GM19025 (cell line): Measurements from ENCODE around the gene PUDP.
"Not testable (repeated sequence)": the region's sequence is repeated elsewhere in the genome, so short reads cannot be mapped to it uniquely, and the experiment has no call there.

Experiments used
- ATAC-seq: cut with Tn5 transposase; IDR thresholded peaks from one replicate; pipeline ENCODE4 v1.9.1; 2021; ENCODE audit warnings: mild to moderate bottlenecking, low read depth, moderate library complexity; ENCODE audit not compliant: unreplicated experiment

Gene PUDP

GRCh38 chrX:7110821-7111276, 37.1 kb downstream of the PUDP start:
- peak; percentile 53 for ATAC-seq

- ATAC-seq = peak; percentile 65
Observed at GRCh38 chrX:7109838-7110793, 37.8 kb downstream of the PUDP start.

GRCh38 chrX:7109049-7109531, 38.9 kb downstream of the PUDP start:
- ATAC-seq = no peak

GRCh38 chrX:7108030-7108429, 39.9 kb downstream of the PUDP start:
- ATAC-seq = no peak

DNA sequence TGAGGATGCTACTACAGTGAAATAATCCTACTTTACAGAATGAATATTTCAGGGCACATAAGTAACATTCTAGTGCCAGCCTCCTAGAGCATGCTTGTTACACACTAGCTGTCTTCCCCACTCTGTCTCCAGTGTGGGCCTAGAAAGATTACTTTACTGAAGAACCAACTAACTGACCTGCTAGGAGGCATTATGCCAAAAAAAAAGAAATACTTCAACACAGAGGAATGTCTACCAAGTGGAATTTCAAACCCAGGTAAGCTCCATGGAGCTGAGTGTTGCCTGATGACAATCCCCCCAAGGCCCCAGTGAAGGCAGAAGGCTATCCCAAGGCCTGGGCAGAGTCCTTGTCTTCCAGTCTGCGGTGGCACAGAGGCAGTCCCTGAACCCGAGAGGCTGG, 41.3 kb downstream of the PUDP start:
- no peak for ATAC-seq

DNA sequence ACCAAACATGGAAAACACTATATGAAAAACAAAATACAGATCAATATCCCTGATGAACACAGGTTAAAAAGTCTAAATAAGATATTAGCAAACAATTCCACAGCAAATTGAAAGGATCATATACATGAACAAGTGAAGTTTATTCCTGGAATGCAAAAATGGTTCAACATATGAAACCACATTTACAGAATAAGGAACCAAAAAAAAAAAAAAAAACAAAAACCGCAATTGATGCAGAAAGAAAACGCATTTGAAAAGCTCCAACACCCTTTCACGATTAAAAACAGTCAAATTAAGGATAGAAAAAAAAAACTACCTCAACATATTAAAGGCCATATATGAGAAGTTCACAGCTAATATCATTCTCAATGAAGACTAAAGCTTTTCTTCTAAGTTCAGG, 45.8 kb downstream of the PUDP start:
- no peak for ATAC-seq

- no peak for ATAC-seq
Observed at GRCh38 chrX:7100022-7100421, 47.9 kb downstream of the PUDP start.

- ATAC-seq = not testable (repeated sequence)
Observed at GRCh38 chrX:7095657-7096056, 52.3 kb downstream of the PUDP start.

GRCh38 chrX:7093305-7093704, 54.6 kb downstream of the PUDP start:
- ATAC-seq = no peak

DNA sequence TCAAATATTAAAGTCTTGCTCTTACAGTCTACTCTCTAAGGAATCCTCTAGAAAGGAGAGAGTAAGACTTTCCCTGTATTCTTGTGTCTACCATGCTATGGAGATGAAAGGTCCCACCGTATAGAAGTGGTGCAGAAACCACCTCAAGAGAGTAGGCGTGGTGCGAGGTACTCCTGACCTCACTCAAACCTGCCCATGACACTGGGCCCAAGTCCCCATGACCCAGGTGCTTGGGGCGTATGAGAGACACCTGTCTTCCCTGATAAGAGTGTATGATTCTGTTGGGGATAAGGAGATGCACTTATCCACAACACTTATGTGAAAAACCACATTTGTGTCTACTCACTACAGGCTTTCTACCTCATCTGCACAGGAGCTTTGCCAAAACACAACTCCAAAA, 55.4 kb downstream of the PUDP start:
- no peak for ATAC-seq

- no peak for ATAC-seq
Observed at GRCh38 chrX:7091923-7092322, 56.0 kb downstream of the PUDP start.

GRCh38 chrX:7090641-7091040, 57.3 kb downstream of the PUDP start:
- no peak for ATAC-seq

GRCh38 chrX:7088968-7089615, 58.9 kb downstream of the PUDP start:
- no peak for ATAC-seq

GRCh38 chrX:7086384-7086783, 61.6 kb downstream of the PUDP start:
- ATAC-seq = peak; percentile 24

DNA sequence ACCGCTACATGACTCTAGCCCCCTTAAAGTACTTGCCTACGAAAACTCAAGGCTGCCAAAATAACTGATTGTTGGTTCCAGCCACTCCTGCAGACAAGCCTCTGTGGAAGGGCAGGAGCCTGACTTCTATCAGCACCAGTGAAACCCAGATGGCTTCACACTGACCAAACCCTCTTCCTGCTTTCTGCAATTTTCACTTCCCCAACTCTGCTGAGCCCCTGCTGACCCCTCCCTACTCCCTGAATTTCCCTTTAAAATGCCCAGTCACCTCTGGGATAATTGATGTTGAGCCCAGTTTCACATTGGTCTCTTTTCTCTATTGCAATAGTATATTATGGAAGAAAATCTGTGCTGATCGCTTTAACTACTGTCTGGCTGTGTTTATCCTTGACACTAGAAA, 62.1 kb downstream of the PUDP start:
- ATAC-seq = no peak

GRCh38 chrX:7084841-7085240, 63.1 kb downstream of the PUDP start:
- ATAC-seq = no peak

DNA sequence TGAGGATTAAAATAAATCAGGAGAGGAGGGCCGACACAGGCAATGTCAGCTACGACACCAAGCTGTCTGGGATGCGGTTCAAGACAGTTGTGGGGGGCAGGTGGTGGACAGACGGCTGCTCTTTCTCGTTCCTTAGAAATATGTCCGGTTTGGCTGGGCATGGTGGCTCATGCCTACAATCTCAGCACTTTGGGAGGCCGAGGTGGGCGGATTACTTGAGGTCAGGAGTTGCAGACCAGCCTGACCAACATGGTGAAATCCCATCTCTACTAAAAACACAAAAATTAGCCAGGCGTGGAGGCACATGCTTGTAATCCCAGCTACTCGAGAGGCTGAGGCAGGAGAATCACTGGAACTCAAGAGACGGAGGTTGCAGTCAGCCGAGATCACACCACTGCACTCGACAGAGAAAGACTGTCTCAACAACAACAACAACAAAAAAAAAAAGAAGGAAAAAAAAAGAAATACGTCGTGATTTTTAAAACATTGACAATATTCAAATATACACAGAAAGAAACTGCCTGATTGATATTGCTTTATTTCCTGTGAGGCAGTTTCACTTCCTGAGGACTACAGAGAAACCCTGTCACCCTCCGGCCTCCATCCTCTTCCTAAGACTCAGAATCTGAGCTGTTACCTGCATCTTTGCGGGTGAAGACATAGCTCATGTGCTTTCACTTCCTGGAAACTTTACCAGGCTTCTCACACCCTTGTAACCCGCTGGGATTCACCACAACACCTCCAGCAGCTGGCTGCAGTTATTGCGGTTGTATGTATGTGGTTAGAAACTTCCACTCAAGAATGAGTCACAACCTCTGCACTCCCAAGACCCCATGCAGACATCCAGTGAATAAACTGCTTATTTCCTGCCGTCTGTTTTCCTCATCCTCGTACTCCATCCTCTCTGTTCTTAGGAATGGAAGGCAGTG, 64.2 kb downstream of the PUDP start:
- peak; percentile 70 for ATAC-seq

GRCh38 chrX:7083021-7083420, 64.9 kb downstream of the PUDP start:
- no peak for ATAC-seq

DNA sequence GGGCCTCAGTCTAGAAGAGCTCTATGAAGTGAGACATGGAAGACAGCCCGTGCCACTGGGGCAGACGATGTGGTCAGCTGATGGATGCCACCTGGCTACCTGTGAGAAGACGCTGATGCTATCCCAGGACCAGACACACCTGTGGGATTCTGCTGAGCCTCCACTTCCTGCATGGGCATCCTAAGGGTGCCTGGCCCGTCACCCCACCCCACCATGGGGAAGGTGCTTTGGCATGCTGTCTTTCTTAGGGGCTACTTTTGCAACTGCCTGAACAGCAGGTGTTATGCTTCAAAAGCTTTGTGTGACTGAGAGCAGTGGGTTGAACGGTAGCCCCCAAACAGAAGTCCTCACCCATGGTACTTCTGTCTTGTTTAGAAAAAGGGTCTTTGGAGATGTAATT, 65.4 kb downstream of the PUDP start:
- no peak for ATAC-seq
